GM18517 (cell line): ENCODE data around the gene NPPA.
"Not testable (repeated sequence)": the region's sequence is repeated elsewhere in the genome, so short reads cannot be mapped to it uniquely, and the experiment has no call there.

ENCODE experiments used
- ATAC-seq: cut with Tn5 transposase; IDR thresholded peaks from one replicate; pipeline ENCODE4 v1.9.1; 2021; ENCODE audit warnings: mild to moderate bottlenecking, moderate library complexity; ENCODE audit not compliant: unreplicated experiment

Gene NPPA

DNA sequence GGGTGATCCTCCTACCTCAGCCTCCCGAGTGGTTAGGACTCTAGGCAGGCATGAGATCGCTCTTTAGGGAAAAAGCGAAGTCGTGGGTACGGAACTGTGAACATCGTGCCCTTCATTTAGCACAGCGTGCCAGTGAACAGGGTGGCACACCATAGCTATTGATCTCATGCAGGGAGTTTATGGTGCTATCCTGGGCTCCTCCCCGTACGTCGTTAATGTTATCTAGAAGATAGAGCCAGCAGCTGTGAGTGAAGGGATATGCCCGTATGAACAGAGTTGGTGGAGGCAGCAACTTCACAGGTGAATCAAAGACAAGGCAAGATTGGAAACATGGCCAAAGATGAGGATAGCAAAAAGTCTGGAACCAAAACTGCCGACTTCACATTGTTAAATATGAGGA lies 30.4 kb downstream of the NPPA start:
- no peak for ATAC-seq

DNA sequence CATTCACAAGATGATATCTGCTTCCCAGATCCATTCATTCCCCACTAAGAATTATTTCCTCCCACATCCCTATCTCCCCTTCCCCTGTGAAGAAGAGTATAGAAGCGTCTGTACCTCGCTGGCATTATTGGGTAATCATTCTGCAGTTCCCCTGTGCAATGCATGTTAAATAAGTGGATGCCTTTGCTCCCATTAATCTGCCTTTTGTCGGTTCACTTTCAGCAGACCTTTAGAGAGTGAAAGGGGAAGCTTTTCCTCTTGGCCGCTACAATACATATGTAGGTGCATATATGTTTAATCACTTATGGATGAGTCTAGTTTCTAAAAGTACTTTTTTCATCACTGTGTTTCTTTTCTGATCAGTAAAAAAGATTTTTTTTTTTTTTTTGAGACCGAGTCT lies 34.6 kb downstream of the NPPA start:
- ATAC-seq: no peak

DNA sequence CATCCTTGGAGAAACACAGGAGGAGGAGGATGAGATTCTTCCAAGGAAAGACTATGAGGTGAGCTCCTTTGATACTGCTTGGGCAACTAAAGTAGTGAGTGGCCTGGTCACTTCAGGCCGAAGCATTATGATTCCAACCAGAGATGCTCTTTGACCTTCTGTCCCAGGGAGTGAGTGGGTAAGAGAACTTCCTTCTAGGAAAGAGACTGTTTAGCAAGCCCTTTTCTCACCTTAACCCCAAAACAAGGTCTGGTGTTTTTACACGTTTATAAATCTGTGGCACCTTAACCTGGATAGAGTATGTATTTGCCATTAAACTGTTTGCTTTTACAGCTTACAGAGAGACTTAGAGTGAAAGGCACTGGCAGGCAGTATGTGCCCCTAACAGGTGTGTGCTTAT lies 40.5 kb downstream of the NPPA start:
- ATAC-seq: no peak

DNA sequence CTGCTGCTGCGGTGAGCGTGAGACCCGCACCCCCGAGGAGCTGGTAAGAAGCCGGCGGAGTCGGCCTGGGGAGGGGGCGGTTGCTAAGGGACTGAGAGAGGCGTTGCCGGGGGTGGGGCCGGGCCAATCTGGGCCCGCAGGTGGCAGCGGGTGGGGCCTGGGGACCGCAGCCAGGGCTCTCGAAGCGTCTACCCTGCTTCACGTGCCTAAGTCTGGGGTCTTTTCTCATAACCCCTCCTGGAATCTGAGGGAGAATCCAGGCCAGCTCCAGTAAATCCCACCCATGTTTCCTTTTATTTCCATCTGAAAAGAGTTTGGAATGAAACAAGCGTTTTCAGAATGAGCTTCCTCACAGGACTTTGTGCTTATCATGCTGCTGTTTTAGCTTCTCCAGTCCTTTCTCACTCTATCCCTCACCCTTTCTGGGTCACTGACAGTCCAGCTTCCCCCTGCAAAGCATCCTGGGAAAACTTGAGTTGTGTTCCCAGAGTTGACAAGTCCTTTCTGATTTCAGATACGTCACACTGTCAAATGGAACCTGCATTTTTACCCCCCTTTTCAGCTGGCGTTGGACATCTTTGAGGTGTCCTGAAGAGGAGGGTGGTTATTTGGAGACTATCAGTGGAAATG lies 41.2 kb downstream of the NPPA start:
- ATAC-seq: no peak

DNA sequence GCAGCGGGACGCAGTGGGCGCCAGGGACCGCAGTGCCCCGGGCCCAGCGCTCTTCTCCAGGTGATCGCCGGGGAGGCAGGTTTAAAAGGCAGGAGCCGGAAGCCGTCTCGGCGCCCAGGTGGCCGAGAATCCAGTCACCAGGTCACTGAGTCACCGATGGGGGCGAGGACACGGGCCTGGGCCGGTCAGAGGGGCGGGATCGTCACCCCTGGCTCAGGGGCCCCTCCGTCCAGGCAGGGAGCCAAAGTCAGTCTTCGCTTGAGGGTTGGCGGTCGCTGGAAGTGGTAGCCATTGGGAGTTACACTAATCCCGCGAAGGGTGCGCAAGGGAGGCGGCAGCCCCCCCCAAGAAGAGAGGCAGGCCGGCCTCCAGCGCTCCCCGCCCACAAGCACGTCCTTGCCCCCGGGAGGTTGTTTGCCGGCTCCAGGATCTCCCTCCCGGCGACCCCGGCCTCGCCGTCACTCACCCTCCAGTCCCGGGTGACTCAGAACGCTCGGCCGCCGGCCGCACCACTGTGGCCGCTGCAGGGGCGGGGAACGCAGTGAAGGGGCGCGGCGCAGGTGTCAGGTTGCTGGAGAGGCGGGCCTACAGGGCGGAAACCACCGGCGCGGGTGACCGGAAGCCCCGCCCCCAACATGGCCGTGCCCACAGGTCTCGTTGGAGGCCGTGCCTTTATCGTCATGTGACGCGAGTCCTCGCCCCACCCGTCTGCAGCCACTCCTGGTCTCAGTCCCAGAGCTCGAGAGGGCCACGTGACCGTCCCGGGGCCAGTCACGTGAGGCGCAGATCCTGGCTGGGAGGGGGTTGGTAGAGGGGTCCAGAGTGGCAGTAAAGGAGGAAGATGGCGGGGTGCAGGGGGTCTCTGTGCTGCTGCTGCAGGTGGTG lies 41.9 kb downstream of the NPPA start, which contains the start of the genes CLCN6 and MTHFR:
CLCN6 (plus strand) TSS at position 770 of the 885 bp plus-strand sequence; CDS start at position 842, 72 bp downstream.
MTHFR (minus strand) TSS at position 543 of the 885 bp plus-strand sequence. CDS start 2,848 bp downstream, outside the sequence.
- ATAC-seq: peak; percentile 78

DNA sequence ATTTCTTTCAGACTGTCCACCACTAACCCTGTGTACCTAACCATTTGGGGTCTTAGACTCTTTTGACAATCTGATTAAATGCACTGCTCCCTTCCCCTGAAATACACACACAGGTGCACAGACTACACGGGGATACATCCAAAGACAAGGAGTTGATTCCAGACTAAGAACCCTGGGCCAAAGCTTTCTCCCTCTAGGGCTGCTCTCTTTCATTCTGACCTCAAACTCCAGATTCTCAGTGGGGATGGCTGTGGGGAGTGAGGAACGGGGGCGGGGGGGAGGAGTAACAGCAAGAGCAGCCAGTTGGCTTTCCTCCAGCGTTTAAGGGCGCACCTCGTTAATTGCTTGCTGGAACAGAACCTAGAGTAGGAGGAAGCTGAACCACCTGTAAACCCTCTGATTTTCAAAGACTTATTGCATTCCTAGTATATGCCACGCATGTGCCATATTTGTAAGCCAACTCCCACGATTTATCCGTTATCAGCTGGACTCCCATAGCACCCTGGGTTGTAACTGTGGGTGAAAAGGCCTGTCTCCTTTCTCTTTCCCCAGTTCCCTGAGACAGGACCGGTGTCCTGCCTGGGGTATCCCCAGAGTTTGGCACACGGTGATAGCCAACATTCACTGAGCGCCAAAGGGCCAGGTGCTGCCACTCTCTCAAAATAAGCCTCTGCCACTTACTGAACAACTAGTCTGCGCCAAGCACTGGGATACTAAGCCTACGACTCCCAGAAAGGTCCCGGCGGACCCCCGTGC lies 42.7 kb downstream of the NPPA start:
- no peak for ATAC-seq

DNA sequence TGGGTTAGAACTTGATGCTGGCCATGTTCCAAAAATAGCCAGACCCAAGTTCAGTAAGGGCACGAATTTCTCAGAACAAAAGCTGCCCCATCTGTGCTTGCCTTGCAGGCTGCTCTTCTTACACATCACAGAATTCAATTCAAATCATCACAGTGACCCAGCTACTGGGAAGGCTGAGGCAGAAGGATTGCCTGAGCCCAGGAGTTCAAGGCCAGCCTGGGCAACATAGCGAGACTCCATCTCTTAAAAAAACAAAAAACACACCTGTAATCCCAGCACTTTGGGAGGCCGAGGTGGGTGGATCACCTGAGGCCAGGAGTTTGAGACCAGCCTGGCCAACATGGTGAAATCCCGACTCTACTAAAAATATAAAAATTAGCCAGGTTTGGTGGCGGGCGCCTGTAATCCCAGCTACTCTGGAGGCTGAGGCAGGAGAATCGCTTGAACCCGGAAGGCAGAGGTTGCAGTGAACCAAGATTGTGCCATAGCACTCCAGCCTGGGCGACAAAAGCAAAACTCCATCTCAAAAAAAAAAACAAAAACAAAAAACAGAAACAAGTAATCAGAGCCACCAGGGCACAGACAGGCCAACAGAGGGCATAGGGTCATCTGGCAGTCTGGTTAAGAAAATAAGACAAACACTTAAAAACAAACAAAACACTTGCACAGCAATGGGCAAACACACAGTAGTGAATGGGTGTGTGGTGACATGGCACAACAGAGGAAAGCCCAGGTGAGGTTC lies 43.5 kb downstream of the NPPA start:
- not testable (repeated sequence) for ATAC-seq

DNA sequence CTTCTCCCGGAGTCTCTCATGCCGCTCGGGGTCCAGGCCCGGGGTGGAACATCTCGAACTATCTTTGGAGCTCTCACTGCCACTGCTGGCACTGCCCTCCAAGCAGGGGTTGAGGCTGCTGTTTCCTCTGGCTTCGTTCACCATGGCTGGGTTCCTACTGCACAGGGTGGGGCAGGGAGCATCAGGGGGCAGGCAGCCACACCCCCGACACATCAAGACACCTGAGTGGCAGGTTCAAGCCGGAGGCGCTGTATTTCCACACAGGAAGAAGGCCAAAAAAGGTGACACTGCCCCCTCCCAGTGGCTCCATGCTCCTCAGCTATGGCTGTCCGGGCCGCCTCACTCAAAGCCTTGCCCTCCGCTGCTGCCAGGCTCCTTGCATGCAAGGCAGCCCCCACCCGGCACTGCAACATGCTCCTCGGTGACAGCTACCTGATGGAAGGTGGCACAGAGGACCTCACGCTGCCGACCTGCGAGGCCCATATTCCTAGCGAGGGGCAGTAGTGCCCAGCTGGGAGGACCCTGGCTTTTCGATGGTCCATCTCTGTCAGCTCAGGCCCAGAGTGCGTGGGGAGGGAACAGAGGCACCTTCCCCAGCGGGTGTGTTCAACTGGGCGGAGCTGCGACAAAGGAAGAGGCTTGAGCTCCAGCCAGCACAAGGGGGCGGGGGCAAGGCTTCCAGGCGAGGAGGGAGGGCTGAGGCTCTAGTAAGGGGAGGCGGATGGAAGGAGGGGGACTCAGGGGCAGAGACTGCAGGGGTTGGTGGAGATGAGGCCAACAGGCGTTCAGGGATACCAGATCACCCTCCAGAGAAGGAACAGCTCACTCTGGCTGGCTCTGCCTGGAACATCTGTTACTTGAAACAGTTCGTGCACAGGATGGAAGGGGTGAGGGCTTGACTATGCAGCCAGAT lies 44.4 kb downstream of the NPPA start:
- no peak for ATAC-seq

DNA sequence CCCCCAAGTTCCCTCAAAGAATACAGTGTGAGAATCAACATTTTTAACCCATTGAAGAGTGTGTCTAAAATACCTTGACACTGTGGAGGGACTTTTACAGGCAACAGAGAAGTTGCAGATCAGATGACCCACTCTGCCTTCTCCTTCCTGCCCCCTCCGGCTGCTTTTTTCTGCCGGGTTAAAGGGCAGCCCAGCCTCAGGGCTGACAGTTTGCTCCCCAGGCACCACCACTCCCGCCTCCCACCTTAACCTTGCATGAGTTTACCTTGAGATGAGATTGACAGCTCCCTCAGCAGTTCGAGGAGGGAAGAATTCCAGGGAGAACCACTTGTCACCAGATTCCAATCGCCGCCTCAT lies 45.0 kb downstream of the NPPA start:
- no peak for ATAC-seq

DNA sequence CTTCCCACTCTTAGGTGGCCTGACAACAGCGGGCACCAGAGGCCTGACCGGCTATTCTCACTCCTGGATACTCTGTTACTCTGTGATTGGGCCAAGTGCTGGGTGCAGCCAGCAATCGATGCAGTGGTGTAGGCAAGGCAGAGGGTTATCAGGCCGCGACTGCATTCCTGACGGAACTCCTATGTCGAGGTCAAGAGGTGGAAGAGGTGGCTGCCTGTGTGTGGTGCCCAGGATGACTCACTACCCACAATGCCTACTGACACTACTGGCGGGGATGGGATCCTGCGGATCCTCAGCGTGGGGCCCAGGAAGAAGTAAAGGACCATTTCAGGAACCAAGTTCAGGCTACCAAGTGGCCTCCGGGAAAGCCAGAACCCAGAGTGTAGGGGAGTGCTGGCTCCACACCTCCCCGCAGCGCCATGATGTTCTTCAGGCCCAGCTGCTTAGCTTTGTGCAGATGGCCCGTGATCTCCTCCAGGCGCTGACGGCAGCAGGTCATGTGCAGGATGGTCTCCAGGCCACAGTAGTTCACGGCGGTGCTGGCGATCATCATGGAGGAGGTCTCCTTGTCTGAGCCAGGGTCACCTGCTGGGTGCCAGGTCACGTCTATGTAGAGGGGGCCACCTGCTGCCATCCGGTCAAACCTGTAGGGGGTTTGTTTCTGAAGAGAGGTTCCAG lies 46.7 kb downstream of the NPPA start:
- ATAC-seq: no peak

DNA sequence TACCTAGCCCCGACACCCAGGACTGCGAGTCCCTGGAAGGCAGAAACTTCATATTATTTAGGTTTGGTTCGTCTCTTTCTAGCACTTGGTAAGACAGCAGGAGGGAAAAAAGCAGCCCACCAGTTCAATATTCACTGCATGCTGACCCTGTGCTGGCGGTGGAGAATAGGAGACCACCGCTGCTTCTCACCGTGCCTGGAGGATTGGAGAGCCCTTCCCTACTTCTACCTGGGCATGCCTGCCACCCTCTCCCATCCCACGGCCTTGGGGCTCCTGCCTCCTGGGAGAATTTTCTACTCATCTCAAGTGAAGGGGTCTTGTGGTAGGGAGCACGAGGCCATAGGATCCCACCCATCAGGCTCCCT lies 47.2 kb downstream of the NPPA start:
- no peak for ATAC-seq

DNA sequence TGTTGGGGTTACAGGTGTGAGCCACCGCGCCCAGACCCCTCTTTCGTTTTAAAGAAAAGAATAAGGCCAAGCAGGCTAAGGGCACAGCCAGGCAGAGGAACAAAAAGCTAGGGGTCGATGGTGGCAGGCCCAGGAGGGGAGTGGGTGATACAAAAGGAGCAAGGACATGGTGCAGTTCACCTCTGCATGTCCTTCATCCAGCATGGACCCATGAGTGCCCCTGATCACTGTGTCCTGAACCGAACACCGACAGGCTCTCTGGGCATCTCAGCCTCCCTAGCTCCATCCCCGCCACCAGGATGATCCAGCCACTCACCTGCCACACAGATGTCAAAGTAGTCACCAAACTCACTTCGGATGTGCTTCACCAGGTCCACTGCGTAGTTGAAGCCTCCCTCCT lies 47.7 kb downstream of the NPPA start:
- no peak for ATAC-seq

DNA sequence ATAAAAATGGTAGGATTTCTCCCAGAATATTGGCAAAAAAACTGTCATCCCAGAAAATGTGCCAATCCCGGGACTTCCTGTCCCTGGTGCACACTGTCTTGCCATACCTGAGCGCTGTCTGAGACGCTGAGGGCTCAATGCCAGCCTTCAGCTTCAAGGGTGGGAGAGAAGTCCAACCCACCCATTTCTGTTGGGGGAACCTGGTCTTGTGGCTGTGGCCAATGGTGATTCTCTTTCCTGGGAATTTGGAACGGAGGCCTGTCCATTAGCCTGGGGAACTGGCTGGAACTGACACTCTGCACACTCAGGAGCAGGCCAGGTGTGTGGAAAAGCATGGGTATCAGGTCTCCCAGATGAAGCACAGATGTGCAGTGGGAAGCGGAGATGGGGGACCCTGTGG lies 48.5 kb downstream of the NPPA start:
- ATAC-seq: no peak

DNA sequence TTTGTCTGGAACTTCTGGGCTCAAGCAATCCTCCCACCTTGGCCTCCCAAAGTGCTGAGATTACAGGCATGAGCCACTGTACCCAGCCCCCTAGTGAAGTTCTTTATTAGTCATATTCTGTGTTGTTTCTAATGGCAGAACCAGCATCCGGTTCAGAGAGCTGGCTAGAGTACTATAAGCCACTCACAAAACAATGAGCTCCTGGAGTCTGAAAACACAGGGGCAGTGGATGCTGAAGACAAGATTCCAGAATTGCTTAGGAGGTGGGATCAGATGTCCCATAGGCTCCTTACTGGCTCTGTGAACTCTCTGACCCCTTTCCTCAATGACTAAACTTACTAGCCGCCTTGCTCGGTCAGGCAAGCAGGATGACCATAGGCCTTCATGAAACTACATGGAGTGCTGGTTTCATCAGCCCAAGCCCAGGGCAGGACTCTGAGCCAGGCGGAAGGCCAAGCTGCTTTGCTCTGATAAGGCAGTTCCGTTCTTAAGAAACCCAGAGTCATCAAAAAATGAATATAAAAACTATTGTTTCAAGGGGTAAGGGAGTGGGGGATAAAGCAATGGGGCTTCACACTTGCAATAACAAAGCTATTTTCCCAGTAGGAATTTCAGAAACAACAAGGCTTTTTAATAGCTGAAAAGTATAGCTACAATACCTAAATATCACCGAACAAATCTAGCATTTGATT lies 49.9 kb downstream of the NPPA start:
- no peak for ATAC-seq

DNA sequence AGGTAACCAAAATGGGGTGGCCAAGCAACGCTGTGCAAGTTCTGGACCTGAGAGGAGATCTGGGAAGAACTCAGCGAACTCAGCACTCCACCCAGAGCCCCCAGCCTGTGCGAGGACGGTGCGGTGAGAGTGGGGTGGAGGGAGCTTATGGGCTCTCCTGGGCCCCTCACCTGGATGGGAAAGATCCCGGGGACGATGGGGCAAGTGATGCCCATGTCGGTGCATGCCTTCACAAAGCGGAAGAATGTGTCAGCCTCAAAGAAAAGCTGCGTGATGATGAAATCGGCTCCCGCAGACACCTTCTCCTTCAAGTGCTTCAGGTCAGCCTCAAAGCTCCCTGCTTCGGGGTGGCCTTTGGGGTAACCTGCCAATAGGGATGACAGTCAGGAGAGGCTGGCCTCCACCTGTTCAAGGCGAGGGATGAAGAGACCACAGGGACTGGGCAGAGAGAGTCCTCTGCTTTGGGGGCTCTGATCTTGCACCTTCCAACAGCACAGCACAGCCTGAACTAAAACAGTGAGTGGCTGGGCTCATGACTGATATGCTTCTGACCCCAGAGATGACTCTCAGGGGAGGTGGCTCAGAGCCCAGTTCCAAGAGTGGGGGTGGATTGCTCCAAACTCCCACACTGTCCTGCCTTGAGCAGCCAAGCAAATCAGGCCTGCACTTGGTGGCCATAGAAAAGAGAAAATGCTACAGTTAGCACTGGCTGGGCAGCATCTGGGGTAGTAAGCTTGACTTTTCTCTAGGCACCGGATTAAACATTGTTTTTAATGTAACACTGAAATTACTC lies 51.4 kb downstream of the NPPA start:
- no peak for ATAC-seq
